ENCODE data around the gene DNAH11.
A peak's percentile ranks its signal among the peaks of the same experiment; 100 is the strongest.
"Not testable (repeated sequence)": the region's sequence is repeated elsewhere in the genome, so short reads cannot be mapped to it uniquely, and the experiment has no call there.

DNAH11 gene, protein sequence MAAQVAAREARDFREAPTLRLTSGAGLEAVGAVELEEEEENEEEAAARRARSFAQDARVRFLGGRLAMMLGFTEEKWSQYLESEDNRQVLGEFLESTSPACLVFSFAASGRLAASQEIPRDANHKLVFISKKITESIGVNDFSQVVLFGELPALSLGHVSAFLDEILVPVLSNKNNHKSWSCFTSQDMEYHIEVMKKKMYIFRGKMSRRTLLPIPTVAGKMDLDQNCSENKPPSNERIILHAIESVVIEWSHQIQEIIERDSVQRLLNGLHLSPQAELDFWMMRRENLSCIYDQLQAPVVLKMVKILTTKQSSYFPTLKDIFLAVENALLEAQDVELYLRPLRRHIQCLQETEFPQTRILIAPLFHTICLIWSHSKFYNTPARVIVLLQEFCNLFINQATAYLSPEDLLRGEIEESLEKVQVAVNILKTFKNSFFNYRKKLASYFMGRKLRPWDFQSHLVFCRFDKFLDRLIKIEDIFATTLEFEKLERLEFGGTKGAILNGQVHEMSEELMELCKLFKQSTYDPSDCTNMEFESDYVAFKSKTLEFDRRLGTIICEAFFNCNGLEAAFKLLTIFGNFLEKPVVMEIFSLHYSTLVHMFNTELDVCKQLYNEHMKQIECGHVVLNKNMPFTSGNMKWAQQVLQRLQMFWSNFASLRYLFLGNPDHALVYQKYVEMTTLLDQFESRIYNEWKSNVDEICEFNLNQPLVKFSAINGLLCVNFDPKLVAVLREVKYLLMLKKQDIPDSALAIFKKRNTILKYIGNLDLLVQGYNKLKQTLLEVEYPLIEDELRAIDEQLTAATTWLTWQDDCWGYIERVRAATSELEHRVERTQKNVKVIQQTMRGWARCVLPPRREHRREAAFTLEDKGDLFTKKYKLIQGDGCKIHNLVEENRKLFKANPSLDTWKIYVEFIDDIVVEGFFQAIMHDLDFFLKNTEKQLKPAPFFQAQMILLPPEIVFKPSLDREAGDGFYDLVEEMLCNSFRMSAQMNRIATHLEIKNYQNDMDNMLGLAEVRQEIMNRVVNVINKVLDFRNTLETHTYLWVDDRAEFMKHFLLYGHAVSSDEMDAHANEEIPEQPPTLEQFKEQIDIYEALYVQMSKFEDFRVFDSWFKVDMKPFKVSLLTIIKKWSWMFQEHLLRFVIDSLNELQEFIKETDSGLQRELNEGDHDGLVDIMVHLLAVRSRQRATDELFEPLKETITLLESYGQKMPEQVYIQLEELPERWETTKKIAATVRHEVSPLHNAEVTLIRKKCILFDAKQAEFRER (N-terminal part only)

DNA sequence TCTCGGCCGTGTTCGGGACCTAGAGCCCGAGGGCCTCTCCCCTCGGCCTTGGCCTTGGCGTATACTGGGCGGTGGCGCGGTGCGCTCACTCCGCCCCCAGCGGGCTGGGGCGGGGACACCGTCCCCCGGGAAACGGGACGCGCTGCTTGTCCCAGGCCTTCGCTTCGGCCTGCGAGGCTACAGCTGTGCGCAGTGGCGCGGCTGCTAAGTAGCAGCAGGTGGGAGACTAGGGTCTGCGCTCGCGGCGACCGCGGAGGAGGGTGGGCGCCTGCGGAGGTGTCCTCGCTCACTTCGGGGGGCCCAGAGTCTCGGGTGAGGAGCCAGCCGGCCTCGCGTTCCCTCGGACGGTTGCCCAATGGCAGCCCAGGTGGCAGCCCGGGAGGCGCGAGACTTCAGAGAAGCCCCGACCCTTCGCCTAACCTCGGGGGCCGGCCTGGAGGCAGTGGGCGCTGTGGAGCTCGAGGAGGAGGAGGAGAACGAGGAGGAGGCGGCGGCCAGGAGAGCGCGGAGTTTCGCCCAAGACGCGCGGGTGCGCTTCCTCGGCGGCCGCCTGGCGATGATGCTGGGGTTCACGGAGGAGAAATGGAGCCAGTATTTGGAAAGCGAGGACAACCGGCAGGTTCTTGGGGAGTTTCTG is at the start of gene DNAH11:
DNAH11 (plus strand) TSS at position 149 of the 637 bp plus-strand sequence; CDS start at position 356, 207 bp downstream.
- peak in 1 of 14 donors; percentile 18 for DNase-seq

DNA sequence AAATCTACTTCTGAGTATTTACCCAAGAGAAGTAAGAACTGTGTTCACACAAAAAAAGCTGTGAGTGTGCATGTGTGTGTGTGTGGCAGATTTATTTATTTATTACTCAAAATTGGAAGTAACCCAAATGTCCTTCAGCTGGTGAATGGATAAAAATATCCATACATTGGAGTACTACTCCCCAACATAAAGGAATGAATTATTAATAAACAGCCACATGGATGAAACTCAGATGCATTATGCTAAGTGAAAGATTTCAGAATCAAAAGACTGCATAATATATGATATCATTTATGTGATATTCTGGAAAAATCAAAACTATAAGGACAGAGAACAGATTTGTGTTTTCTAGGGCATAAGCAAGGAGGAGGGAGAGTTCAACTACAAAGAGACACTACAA is 47.1 kb upstream of the DNAH11 start:
- no peak for DNase-seq

DNA sequence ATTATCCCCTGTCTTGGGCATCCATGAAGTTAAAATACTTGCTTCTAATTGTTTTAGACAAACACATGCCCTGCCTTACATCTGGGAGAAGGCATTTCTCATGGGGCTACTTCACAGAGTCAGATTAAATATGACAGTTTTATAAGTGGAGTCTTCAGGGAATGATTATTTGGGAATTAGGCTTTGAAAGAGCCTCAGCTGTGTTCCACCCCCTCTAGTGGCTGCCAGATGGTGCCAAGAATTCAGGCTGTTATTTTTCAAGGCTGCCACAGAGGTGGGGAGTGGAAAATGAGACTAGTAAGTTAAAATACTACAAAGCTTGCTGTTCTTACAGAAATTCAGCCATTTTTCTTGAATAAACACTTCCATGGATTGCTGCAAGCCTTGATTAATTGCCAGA is 45.8 kb upstream of the DNAH11 start:
- no peak for DNase-seq

DNA sequence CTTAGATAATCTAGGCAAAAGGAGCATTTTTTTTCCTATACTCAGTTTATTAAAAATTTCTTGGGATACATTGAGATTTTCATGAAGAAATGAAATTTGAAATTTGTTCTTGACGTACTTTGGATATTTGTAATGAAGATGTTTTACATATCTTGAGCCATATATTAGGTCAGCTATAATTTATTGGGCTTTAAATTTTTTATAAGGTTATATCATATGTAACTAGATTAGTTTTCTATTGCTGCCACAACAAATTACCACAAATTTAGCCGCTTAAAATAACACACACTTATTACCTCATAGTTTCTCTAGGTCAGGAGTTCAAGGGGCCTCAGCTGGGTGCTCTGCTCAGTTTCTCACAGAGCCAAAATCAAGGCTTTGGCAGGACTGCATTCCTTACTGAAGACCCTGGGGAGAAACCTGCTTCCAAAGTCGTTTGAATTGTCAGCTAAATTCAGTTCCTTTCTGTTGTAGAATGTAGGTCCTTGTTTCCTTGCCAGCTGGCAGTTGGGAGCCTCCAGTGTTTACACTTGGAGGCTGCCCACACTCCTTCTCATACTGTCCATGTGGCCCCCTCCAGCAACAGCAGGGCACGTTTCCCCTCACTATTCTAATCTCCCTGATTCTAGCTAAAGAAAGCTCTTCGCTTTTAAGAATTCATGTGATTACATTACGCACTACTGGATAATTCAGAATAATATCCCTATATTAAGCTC is 42.6 kb upstream of the DNAH11 start:
- DNase-seq = no peak

DNA sequence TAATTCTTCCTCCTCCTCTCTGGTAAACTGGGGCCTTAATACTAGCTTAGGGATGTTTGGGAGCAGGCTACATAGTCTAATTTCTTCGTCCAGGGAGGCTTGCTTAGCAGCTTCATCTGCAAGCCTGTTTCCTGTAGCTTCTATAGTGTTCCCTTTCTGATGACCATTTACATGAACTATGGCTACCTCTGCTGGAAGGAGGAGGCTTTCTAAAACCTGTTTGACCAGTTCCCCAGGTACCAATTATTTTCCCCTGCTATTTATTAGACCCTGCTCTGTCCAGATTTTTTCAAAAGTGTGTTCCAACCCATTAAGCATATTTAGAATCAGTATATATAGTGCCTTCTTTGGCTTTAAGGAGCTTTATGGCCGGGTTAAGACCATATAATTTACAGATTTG is 38.8 kb upstream of the DNAH11 start:
- no peak for DNase-seq

DNA sequence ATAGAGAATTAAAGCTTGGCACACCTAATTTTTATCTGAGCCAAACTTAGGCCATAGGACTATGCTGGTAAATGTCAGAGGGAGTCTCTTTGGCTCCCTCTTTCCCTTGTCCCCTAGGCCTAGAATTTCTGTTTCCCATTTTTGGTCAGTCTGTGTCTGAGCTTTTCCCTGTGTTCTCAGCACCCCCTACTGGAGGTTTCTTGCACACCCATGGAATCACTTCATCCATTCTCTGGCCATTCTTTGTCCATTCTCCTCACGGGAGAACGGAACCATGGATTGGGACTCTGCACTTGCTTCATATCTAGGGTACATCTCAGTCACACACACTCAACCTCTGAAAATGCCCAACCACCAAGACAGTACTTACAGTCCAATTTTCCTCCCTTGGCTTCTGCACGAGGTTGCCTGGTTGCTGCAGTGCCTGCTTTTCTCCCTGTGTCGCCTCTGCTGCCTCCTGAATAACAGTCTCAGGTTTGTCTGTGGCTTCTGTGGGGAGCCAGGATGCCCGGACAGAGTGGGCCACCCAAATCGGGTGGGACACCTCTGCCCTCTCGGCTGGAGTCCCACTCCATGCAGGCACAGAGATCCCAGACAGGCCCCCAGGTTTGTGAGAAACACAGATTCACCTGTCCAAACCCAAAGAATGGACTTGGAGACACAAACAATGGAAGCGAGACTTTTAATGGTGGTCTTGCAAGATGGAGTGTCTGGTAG is 35.1 kb upstream of the DNAH11 start:
- peak in 6 of 14 donors; percentile 3 to 34 (median 13) for DNase-seq

DNA sequence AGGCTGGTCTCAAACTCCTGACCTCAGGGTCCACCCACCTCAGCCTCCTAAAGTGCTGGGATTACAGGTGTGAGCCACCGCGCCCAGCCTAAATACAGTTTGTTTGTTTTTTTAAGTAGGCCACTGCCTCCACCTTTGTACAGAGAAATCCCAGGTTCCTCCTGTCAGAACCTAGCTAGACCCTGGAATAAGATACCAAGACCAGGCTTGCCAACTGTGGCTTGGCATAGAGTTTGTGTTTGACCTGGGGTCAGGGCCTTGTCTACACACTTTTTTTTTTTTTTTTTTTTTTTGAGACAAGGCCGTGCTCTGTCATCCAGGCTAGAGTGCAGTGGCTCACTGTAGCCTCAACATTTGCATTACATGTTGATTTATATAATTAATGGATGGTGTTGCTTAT is 34.3 kb upstream of the DNAH11 start:
- no peak for DNase-seq

DNA sequence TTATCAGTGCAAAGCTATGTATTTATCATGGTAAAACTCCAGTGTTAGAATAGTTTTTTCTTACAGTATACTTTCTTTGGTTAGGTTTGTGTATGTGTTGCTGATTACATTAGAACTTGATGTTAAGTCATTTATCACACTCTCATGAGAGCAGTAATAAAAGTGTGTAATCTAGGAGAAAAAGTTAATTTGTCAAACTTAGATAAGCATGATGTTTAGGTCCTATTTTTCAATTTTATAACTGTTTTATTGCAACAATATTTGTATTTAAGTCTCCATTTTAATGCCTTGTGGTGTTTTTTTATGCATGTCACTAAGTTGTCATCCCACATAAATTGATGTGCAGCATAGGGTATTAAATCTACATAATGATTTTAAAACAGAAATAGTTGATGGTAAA is 28.8 kb upstream of the DNAH11 start:
- no peak for DNase-seq

DNA sequence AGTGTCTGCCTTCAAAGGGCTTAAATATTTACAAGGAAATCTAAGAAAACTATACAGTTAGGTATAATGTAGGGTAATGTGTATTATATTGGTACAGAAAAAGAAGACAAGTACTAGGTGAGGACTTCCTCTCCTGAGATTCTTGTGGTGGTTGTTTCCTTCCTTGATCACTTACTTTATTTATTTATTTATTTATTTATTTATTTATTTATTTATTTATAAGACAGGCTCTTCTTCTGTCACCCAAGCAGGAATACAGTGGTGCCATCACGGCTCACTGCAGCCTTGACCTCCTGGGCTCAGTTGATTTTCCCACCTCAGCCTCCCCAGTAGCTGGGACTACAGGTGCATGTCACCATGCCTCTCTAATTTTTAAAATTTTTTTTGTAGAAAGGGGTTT is 18.2 kb upstream of the DNAH11 start:
- no peak for DNase-seq

DNA sequence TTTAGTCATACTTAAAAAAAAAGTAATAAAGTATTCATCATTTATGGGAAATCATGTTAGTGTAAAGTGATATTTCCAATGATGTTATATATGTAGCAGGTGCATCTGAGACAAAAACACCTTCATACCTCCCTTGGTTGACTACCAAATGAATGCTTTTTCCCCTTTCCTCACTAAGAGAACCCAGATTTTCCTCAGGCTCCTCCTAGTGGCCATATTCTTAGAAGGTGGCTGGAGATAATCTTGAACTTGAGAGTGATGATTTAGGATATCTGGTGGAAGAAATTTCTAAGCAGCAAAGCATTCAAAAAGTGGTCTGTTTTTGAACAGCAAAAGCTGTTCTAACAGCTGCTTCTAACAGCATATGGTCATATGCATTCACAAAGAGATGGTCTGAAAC is 16.8 kb upstream of the DNAH11 start:
- no peak for DNase-seq

DNA sequence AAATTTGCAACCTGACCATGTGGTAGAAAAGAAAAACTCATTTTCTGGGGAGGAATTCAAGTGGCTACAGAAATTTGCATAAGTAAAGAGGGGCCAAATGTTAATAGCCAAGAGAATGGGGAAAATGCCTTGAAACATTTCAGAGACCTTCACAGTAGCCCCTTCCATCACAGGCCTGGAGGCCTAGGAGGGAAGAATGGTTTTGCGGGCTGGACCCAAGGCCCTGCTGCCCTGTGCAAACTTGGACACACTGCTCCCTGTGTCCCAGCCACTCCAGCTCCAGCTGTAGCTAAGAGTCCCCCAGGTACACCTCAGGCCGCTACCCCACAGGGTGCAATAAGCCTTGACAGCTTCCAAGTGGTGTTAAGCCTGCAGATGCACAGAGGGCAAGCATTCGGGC is 16.4 kb upstream of the DNAH11 start:
- DNase-seq = no peak

DNA sequence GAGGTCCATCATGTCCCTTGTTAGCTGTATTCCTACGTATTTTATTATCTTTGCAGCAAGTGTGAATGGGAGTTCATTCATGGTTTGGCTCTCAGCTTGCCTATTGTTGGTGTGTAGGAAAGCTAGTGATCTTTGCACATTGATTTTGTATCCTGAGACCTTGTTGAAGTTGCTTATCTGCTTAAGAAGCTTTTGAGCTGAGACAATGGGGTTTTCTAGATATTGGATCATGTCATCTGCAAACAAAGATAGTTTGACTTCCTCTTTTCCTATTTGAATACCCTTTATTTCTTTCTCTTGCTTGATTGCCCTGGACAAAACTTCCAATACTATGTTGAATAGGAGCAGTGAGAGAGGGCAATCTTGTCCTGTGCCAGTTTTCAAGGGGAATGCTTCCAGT is 10.4 kb upstream of the DNAH11 start:
- DNase-seq = not testable (repeated sequence)

DNA sequence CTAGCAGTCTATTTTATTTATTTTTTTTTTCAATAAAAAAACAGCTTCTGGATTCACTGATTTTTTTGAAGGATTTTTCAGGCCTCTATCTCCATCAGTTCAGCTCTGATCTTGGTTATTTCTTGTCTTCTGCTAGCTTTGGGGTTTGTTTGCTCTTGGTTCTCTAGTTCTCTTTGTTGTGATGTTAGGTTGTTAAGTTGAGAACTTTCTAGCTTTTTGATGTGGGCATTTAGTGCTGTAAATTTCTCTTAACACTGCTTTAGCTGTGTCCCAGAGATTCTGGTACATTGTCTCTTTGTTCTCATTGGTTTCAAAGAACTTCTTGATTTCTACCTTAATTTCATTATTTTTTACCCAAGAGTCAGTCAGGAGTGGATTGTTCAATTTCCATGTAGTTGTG is 9.2 kb upstream of the DNAH11 start:
- not testable (repeated sequence) for DNase-seq

DNA sequence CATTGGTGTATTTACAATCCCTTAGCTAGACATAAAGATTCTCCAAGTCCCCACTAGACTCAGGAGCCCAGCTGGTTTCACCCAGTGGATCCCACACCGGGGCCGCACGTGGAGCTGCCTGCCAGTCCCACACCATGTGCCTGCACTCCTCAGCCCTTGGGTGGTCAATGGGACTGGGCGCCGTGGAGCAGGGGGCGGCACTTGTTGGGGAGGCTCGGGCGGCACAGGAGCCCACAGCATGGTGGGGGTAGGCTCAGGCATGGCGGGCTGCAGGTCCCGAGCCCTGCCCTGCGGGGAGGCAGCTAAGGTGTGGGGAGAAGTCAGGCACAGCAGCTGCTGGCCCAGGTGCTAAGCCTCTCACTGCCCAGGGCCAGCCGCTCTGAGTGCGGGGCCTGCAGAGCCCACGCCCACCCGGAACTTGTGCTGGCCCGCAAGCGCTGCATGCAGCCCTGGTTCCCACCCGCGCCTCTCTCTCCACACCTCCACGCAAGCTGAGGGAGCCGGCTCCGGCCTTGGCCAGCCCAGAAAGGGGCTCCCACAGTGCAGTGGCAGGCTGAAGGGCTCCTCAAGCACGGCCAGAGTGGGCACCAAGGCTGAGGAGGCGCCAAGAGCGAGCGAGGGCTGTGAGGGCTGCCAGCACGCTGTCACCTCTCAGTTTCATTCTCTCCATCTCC is 6.3 kb upstream of the DNAH11 start:
- DNase-seq = not testable (repeated sequence)

DNA sequence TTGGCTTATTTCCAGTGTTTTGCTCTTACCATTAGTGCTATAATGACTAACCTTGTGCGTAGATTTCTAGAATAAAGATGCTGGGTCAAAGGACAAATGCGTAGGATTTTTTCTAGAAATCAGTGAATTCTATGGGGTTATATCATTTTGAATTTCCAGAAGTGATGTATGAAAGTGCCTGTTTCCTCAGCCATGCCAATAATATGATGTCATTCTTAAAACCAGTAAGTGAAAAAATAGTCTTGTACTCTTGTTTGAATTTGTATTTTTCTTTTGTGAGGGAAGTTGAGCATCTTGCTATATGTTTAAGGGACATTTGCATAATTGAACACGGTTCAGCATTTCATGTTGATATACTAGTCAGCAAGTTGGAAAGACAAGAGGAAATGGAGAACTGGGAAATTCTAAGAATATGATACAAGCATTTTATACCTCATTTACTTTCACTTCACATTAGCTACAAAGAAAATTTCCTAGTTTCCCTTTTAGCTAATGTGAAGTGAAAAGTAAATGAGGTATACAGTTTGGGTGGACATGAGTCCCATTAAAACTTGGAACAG is 3.8 kb upstream of the DNAH11 start:
- no peak for DNase-seq

DNA sequence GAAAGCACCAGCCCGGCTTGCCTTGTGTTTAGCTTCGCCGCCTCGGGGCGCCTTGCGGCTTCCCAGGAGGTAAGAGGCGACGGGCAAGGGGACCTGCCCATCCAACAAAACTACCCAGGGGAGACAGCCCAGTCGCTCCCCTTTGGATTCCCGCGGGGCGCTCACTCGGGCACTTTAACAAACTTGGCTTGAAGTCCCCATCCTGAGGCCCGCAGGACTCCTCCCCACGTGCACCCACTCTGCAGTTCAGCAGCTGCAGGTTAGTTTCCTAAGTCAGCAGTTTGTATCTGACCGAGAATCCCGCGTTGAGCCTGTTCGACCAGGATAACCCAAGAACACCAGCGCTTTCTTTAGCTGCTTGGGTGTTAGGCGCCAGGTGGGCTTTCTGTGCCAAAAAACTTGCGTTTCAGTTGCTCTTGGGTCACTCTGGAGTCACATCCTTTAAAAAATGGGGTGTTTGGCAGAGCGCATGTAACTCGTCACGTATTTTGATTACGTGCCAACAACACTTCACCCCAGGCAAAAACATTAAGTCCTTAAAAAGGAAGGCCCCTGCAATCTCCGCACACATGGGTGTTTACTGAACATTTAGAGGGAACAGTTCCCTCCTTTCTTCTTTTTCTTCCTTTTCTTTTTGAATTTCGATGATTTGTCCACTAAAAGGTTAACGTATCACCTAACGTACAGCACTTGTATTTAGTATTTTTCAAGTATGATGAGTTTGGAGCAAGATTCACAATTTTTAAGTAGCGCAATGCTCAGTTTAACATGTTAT is 876 bp downstream of the DNAH11 start:
- DNase-seq = no peak

DNA sequence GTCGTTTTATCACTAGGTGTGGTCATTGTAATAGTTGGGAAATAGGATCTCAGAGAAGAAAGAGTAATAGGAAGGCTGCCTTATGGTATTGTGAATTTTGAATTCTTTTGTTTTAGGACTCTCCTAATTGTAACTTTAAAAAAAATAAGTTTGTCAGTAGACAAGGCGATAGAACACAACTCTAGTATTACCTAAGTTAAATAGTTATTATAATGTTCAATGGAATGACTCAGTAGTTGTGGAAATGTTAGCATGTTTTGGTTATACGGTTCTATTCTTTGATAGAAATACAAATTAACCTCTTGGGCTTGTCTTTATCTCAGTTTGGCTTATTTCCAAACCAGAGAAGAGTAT is 1.4 kb downstream of the DNAH11 start:
- no peak for DNase-seq

DNA sequence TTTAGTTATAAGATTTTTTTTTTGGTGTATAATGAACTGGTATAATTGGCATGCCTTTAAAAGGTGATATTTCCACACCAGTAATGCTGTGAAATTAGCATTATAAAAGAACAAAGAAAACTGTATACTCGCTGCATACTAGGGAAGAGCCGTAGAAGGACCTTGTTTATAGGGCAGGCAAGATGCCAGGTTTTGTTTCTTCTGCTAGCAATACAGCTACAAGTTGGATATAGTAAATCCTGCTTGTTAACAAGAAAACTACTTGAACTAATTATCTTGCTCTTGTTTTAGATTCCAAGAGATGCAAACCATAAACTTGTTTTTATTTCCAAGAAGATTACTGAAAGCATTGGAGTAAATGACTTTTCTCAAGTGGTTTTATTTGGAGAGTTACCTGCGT is 1.9 kb downstream of the DNAH11 start:
- no peak for DNase-seq

DNA sequence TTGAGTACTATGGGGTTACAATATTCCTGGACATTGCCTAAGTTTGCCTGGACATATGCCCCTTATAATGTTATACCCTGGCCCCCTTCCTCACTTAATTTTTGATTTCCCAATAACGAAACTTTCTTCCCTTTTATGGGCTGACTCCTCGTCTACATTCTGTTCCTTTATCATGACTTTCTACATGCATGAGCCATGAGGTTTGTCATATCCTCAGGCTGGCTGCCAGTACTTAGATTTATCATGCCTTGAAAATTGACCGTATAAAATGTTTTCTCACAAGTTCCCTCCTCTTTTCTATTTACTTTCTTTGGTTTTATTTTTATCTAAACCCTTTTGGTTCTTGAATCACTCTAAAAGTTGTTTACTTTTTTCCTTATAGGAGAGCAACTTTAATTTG is 4.7 kb downstream of the DNAH11 start:
- no peak for DNase-seq

All from C1 segment of cervical spinal cord (tissue), 14 donors.